BJ (cell line): ENCODE measurements around the gene CERS6. TPM values are rescaled to one million over a fixed set of nuclear protein-coding genes. Genes with fewer than 3 reads are reported as not detected.
"Not testable (repeated sequence)": the region's sequence is repeated elsewhere in the genome, so short reads cannot be mapped to it uniquely, and the experiment has no call there.

Experiments used
- CTCF ChIA-PET: fragments of 350-600 bp; formaldehyde crosslinking; extraction: SDS; loops from one replicate; lab custom pipeline; 2021; ENCODE audit warnings: antibody characterized with exemption, inconsistent platforms; lab: Yijun Ruan, JAX
- POLR2A ChIA-PET: fragments of 300-600 bp; sonication (Branson Sonifier 250); formaldehyde crosslinking; extraction: SDS; loops from one replicate; lab custom pipeline; 2021; ENCODE audit warnings: antibody characterized with exemption; lab: Charles Lee
- DNase-seq: peaks from one replicate; pipeline ENCODE4 v3.0.0-alpha.2; 2011; ENCODE audit warnings: low read depth
- H3K27me3 ChIP-seq: 2 replicates; pipeline ENCODE4 v1.6.0; 2011; ENCODE audit warnings: low read length; ENCODE audit not compliant: control insufficient read depth, insufficient read depth
- H3K36me3 ChIP-seq: 2 replicates; pipeline ENCODE4 v1.5.1; 2011; ENCODE audit warnings: low read length; ENCODE audit not compliant: control insufficient read depth, insufficient read depth
- H3K4me3 ChIP-seq: 2 replicates; pipeline ENCODE4 v1.5.1; 2011; ENCODE audit warnings: low read depth, mild to moderate bottlenecking, control low read depth, low read length
- CTCF ChIP-seq: IDR thresholded peaks from 2 replicates; pipeline ENCODE4 v1.5.1; 2011; ENCODE audit warnings: low read depth, mild to moderate bottlenecking, control low read depth, inconsistent platforms, low read length, moderate library complexity; ENCODE audit not compliant: insufficient read depth
- polyA minus RNA-seq: library from RNA; depleted of rRNA, polyadenylated mRNA; stranded (reverse); fragments of >200 nt; gene quantifications from 2 replicates; pipeline ENCODE4 v1.2.3, GENCODE V29; 2011; rRNA and poly(A)+ RNA removed
- polyA plus RNA-seq: library from polyadenylated mRNA; depleted of rRNA; stranded (reverse); fragments of >200 nt; gene quantifications from 2 replicates; pipeline ENCODE4 v1.2.3, GENCODE V29; 2011; rRNA removed

Gene CERS6
- polyA plus RNA-seq (1.6 and 3.5 TPM in 2 replicates), polyA minus RNA-seq (3.0 and 3.1 TPM in 2 replicates)

- Histone ChIP-seq H3K27me3 (no peaks in the 10 kb centered on the region), H3K4me3 (peak within 1 kb of the TSS; percentile 87), H3K36me3 (no peaks in the 10 kb centered on the region)
- ChIA-PET POLR2A (no interaction called here), CTCF (interaction anchor here (1.1 to 1.2 kb wide), 2 partner anchors 14 to 40 kb away, joined by 3 read pairs; no protein-coding TSS in a partner anchor)
- no peak for TF ChIP-seq CTCF
- peak; percentile 60 for DNase-seq
Observed at GRCh38 chr2:168455645-168456520, at the start of gene CERS6. TSS of gene CERS6 (plus strand) at chr2:168456272. CDS start at chr2:168456449, 177 bp downstream.

- H3K4me3 ChIP-seq, H3K36me3 ChIP-seq, CTCF ChIA-PET, DNase-seq, POLR2A ChIA-PET, H3K27me3 ChIP-seq: not testable (repeated sequence)
Observed at GRCh38 chr2:168412301-168412700, 43.8 kb upstream of the CERS6 start.

- H3K4me3 ChIP-seq, POLR2A ChIA-PET, H3K27me3 ChIP-seq, DNase-seq, H3K36me3 ChIP-seq: not testable (repeated sequence)
- CTCF ChIA-PET = interaction anchor here (0.7 kb wide), 1 partner anchor 9 kb away, joined by 3 read pairs; no protein-coding TSS in a partner anchor
Observed at GRCh38 chr2:168413101-168413500, 43.0 kb upstream of the CERS6 start.

GRCh38 chr2:168416555-168416954 lies 39.5 kb upstream of the CERS6 start:
- no peak for DNase-seq
- no peaks in the 10 kb centered on the region for H3K36me3 ChIP-seq
- ChIA-PET CTCF (no interaction called here), POLR2A (no interaction called here)
- H3K4me3 ChIP-seq = no peak overlapping the region
- TF ChIP-seq CTCF = no peak
- H3K27me3 ChIP-seq = no peaks in the 10 kb centered on the region

GRCh38 chr2:168422584-168422983 lies 33.5 kb upstream of the CERS6 start:
- POLR2A ChIA-PET = interaction anchor here (0.6 kb wide), 1 partner anchor 210 kb away, joined by 6 read pairs; no protein-coding TSS in a partner anchor
- no peak overlapping the region for H3K4me3 ChIP-seq
- H3K27me3 ChIP-seq = no peaks in the 10 kb centered on the region
- H3K36me3 ChIP-seq = no peaks in the 10 kb centered on the region
- no peak for TF ChIP-seq CTCF
- DNase-seq = no peak
- CTCF ChIA-PET = no interaction called here

- CTCF ChIA-PET = interaction anchor here (1.1 to 1.2 kb wide), 2 partner anchors 9 to 76 kb away, joined by 3 read pairs; no protein-coding TSS in a partner anchor
- DNase-seq = peak; percentile 19
Observed at GRCh38 chr2:168424112-168424951, 31.7 kb upstream of the CERS6 start.

More at GRCh38 chr2:168424112-168424951, 31.7 kb upstream of the CERS6 start:
- H3K36me3 ChIP-seq = no peaks in the 10 kb centered on the region
- no peak overlapping the region for H3K4me3 ChIP-seq
- TF ChIP-seq CTCF = no peak
- POLR2A ChIA-PET = no interaction called here
- H3K27me3 ChIP-seq = no peaks in the 10 kb centered on the region
